Muscle of leg (tissue), 16 donors: Measurements from ENCODE around the gene KRTAP4-2. TPM values are rescaled to one million over a fixed set of nuclear protein-coding genes. Genes with fewer than 3 reads are reported as not detected.
"Not testable (repeated sequence)": the region's sequence is repeated elsewhere in the genome, so short reads cannot be mapped to it uniquely, and the experiment has no call there.

Experiments used
- DNase-seq: peaks from one replicate; pipeline ENCODE4 v3.0.0; 2013
- H3K27ac ChIP-seq: one replicate; pipeline ENCODE4 v1.5.1; 2013; ENCODE audit warnings: mild to moderate bottlenecking, low read length, control low read depth
- H3K27me3 ChIP-seq: one replicate; pipeline ENCODE4 v1.6.1; 2013; ENCODE audit warnings: low read length; ENCODE audit not compliant: control insufficient read depth, insufficient read depth
- H3K36me3 ChIP-seq: one replicate; pipeline ENCODE4 v1.6.1; 2013; ENCODE audit warnings: low read length; ENCODE audit not compliant: control insufficient read depth, insufficient read depth
- H3K4me1 ChIP-seq: one replicate; pipeline ENCODE4 v1.6.1; 2013; ENCODE audit warnings: low read length; ENCODE audit not compliant: control insufficient read depth, insufficient read depth
- H3K4me3 ChIP-seq: one replicate; pipeline ENCODE4 v1.5.1; 2013; ENCODE audit warnings: low read length, control low read depth
- H3K9me3 ChIP-seq: replicated peaks from 2 replicates; pipeline ENCODE4 v1.6.1; 2013; ENCODE audit warnings: low read depth, low read length; ENCODE audit not compliant: control insufficient read depth
- WGBS: methylation state at CpG from one replicate; pipeline ENCODE4 v1.1.5; 2013; ENCODE audit warnings: missing lambda C conversion rate; ENCODE audit not compliant: insufficient coverage; 5-methylcytosine and 5-hydroxymethylcytosine counted together
- long read RNA-seq, 11 donors: transcript quantifications; one replicate each; lab custom pipeline, GENCODE V29; 2026
- polyA plus RNA-seq, 8 donors: library from polyadenylated mRNA; unstranded; fragments of 120-200 nt; gene quantifications; one replicate each; pipeline versions ENCODE4 v1.2.1 to v1.2.3, GENCODE V29; 2013; ENCODE audit warnings: inconsistent platforms in 1 of 8, low replicate concordance in 1 of 8; ENCODE audit not compliant: insufficient read length in 8 of 8, insufficient read depth in 1 of 8
- total RNA-seq: library from RNA; stranded (reverse); fragments of 120-200 nt; gene quantifications from one replicate; pipeline ENCODE4 v1.2.4, GENCODE V29; 2013

The KRTAP4-2 gene
- total RNA-seq = not detected
- polyA plus RNA-seq = not detected
- long read RNA-seq, donor 1 = 0 reads
- long read RNA-seq, donor 2 = 0 reads
- long read RNA-seq, donor 3 = 0 reads
- long read RNA-seq, donor 4 = 0 reads
- long read RNA-seq, donor 5 = 0 reads
- long read RNA-seq, donor 6 = 0 reads
- long read RNA-seq, donor 7 = 0 reads
- long read RNA-seq, donor 8 = 0 reads
- long read RNA-seq, donor 9 = 0 reads
- long read RNA-seq, donor 10 = 0 reads
- long read RNA-seq, donor 11 = 0 reads

DNA sequence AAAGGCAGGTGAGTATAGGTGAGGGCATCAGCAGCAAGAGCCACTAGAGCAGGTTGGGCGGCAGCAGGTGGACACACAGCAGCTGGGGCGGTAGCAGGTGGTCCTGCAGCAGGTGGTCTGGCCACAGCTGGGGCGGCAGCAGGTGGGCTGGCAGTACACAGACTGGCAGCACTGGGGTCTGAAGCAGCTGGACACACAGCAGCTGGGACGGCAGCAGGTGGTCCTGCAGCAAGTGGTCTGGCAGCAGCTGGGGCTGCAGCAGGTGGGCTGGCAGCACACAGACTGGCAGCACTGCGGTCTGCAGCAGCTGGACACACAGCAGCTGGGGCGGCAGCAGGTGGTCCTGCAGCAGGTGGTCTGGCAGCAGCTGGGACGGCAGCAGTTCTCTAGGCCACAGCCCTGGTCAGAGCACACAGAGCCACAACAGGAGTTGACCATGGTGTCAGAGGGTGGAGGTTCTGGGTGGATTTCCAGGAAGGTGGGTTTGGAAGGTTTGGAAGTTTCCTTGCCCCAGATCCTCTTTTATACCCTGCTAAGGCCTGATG lies at the start of gene KRTAP4-2:
Gene KRTAP4-2 (minus strand): TSS at position 495 of the 545 bp plus-strand sequence. CDS start 57 bp downstream, at position 438.
- 84% methylated on average over 6 of the region's 7 CpGs for WGBS
- Histone ChIP-seq H3K27ac (no peak within 1 kb of the TSS), H3K4me1 (no peaks in the 10 kb centered on the region), H3K36me3 (no peaks in the 10 kb centered on the region), H3K4me3 (no peak within 1 kb of the TSS), H3K9me3 (peaks cover 2% of the 10 kb centered on the region), H3K27me3 (peaks cover 2% of the 10 kb centered on the region)
- no peak for DNase-seq

DNA sequence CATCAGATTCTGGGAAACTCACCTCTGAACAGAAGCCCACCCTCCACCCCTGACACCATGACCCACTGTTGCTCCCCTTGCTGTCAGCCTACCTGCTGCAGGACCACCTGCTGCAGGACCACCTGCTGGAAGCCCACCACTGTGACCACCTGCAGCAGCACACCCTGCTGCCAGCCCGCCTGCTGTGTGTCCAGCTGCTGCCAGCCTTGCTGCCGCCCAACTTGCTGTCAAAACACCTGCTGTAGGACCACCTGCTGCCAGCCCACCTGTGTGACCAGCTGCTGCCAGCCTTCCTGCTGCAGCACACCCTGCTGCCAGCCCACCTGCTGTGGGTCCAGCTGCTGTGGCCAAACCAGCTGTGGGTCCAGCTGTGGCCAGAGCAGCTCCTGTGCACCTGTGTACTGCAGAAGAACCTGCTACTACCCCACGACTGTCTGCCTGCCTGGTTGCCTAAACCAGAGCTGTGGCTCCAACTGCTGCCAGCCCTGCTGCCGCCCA lies 48.6 kb upstream of the KRTAP4-2 start, which contains the start of gene KRTAP9-2:
Gene KRTAP9-2 (plus strand): TSS at position 51 of the 498 bp plus-strand sequence. CDS start 7 bp downstream, at position 58.
- not testable (repeated sequence) for H3K36me3 ChIP-seq, DNase-seq, H3K4me1 ChIP-seq, H3K27me3 ChIP-seq, H3K4me3 ChIP-seq, H3K9me3 ChIP-seq, H3K27ac ChIP-seq
- WGBS = 60% methylated on average over 1 of the region's 4 CpGs

DNA sequence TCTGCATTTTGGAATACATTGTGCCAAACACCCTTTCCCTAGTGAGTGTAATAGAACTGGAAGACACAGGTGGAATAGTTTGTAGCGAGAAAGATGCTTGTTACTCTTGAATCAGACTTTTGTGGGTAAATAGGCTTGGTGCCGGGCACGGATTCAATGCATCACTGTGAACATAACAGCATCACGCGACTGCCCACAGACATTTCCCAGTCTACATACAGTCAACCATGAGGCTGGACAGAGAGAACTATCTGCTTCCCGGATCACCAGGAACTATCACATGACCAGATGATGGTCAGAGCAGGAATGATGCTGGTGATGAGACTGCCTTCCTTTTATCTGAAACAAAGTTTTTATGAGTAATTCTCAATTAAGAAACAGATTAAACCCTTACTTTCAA lies 48.0 kb upstream of the KRTAP4-2 start:
- no peaks in the 10 kb centered on the region for H3K9me3 ChIP-seq
- no peaks in the 10 kb centered on the region for H3K36me3 ChIP-seq
- no peaks in the 10 kb centered on the region for H3K4me1 ChIP-seq
- no peak for DNase-seq
- no peak overlapping the region for H3K4me3 ChIP-seq
- WGBS = no CpG with 5 or more reads among the region's 6 CpGs
- no peak overlapping the region for H3K27ac ChIP-seq
- no peaks in the 10 kb centered on the region for H3K27me3 ChIP-seq

DNA sequence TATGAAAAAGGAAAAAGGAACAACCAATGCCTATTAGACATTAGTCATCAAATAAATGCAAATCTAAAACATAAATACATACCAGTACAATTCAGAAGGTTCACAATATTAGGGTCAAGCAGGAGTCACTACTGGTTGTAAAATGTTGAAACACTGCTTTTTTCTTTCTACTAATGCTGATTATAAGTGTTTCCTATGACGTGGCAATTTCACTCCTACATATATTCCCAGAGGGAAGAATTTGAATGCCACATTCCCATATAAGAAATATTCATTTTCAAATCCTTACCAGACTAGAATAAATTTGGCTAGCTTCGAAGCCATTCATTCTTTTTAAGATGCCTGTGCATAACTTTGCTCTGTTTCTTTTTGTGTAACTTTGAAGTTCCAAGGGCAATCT lies 45.8 kb upstream of the KRTAP4-2 start:
- no peaks in the 10 kb centered on the region for H3K9me3 ChIP-seq
- no peak overlapping the region for H3K27ac ChIP-seq
- no CpG with 5 or more reads among the region's 2 CpGs for WGBS
- H3K4me3 ChIP-seq = no peak overlapping the region
- H3K27me3 ChIP-seq = no peaks in the 10 kb centered on the region
- no peaks in the 10 kb centered on the region for H3K4me1 ChIP-seq
- H3K36me3 ChIP-seq = no peaks in the 10 kb centered on the region
- no peak for DNase-seq

DNA sequence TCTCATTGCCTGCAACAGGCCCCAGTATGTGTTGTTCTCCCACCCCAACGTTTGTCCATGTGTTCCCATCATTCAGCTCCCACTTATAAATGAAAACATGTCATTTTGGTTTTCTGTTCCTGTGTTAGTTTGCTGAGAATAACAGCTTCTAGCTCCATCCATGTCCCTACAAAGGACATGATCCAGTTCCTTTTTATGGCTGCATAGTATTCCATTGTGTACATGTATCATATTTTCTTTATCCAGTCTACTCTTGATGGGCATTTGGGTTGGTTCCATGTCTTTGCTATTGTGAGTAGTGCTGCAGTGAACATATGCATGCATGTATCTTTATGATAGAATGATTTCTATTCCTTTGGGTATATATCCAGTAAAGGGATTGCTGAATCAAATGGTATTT lies 37.7 kb upstream of the KRTAP4-2 start:
- Histone ChIP-seq H3K4me1 (no peaks in the 10 kb centered on the region), H3K4me3 (no peak overlapping the region), H3K27ac (no peak overlapping the region), H3K9me3 (no peaks in the 10 kb centered on the region), H3K27me3 (peaks cover 2% of the 10 kb centered on the region), H3K36me3 (no peaks in the 10 kb centered on the region)
- no peak for DNase-seq
- WGBS = no CpG with 5 or more reads among the region's 1 CpG

DNA sequence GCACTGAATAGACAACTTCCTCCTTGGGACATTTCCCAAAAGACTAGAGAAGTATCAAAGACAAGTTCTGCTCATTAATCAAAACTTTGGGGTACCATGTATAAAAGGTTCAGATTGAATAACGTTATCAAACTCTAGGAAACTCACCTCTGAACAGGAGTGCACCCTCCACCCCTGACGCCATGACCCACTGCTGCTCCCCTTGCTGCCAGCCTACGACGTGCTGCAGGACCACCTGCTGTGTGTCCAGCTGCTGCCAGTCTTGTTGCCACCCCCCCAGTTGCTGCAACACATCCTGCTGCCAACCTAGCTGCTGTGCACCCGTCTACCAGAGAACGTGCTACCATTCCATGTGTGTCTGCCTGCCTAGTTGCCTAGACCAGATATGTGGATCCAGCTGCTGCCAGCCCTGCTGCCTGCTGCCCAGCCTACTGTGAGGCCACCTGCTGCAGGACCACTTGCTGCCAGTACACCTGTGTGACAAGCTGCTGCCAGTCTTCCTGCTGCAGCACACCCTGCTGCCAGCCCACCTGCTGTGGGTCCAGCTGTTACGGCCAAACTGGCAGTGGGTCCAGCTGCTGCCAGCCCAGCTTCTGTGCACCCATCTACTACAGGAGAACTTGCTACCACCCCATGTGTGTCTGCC lies 34.6 kb upstream of the KRTAP4-2 start:
- no peaks in the 10 kb centered on the region for H3K4me1 ChIP-seq
- DNase-seq = peak; percentile 7
- 64% methylated on average over 6 of the region's 7 CpGs for WGBS
- H3K27ac ChIP-seq = no peak overlapping the region
- H3K9me3 ChIP-seq = no peaks in the 10 kb centered on the region
- peaks cover 2% of the 10 kb centered on the region for H3K27me3 ChIP-seq
- H3K36me3 ChIP-seq = no peaks in the 10 kb centered on the region
- H3K4me3 ChIP-seq = no peak overlapping the region

DNA sequence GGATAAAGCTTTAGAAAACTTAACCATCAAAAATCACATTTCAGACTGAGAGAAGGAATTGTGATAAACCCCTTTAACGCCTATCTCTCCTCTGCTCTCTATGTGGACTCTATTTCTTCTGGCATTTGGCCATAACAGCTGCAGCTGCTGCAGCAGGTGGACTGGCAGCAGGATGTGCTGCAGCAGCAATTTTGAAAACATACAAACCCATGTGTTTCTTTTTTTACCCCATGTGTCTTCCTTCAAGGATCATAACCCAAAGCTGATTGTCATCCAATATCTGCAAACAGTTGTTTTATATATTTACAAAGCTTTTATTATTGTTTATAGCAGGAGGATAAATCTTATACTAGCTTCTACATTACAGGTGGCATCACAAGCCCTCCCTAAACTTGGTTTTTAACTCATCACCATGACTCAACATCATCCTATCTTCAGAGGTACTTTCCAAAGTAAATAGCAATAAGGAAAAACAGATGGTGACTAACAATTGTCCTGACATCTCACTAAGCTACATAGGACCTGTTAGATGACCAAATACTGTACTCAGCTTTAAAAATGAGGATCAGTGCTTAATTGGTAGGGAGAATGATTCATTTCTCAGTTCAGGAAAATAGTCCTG lies 33.9 kb upstream of the KRTAP4-2 start:
- H3K27me3 ChIP-seq = peaks cover 2% of the 10 kb centered on the region
- no peak overlapping the region for H3K4me3 ChIP-seq
- H3K4me1 ChIP-seq = no peaks in the 10 kb centered on the region
- WGBS = 20% methylated on average over 1 of the region's 1 CpG
- no peaks in the 10 kb centered on the region for H3K9me3 ChIP-seq
- DNase-seq = peak; percentile 23
- no peak overlapping the region for H3K27ac ChIP-seq
- H3K36me3 ChIP-seq = no peaks in the 10 kb centered on the region

DNA sequence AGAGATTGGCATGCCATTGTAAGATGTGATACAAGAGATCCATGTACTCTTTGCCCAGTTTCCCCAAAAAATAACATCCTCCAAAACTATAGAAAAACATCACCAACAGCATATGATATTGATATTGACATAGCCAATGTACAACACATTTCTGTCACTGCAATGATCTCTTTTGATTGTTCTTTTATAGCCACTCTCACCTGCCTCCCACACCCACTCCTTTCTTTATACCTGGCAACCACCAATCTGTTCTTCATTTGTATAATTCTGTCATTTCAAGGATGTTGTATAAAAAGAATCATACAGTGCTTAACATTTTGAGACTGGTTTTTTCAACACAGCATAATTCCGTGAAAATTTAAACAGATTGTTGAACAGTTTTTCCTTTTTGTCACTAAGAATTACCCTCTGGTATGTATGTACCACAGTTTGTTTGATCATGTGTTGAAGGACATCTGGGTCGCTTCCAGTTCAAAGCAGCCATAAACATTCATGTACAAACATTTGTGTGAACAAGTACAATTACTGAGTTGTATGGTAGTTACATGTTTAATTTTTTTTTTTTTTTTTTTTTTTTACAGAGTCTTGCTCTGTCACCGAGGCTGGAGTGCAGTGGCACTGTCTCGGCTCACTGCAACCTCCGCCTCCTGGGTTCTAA lies 21.5 kb upstream of the KRTAP4-2 start:
- WGBS = 100% methylated on average over 1 of the region's 5 CpGs
- no peaks in the 10 kb centered on the region for H3K27me3 ChIP-seq
- H3K4me3 ChIP-seq = no peak overlapping the region
- H3K4me1 ChIP-seq = no peaks in the 10 kb centered on the region
- H3K9me3 ChIP-seq = no peaks in the 10 kb centered on the region
- no peak for DNase-seq
- no peak overlapping the region for H3K27ac ChIP-seq
- no peaks in the 10 kb centered on the region for H3K36me3 ChIP-seq

DNA sequence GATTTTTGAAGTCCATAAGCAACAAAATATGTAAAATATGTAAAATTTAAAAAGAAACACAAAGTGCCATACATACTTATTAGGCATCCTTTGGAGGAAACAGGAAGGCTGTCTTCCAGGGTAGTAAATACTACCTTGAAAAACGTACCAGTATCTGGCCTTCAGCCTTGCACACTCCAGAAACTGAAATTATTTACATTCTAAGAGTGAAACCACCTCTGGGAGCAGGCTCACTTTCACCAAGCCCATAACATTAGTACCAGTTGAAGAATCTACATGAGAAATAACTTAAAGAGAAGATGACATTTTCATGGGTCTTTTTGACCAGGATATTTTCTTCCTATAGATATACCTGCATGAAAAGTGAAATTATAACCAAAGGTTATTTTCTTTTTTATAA lies 18.0 kb upstream of the KRTAP4-2 start:
- Histone ChIP-seq H3K36me3 (no peaks in the 10 kb centered on the region), H3K4me1 (no peaks in the 10 kb centered on the region), H3K9me3 (no peaks in the 10 kb centered on the region), H3K27ac (no peak overlapping the region), H3K4me3 (no peak overlapping the region), H3K27me3 (no peaks in the 10 kb centered on the region)
- DNase-seq = no peak
- WGBS = no CpG with 5 or more reads among the region's 1 CpG

DNA sequence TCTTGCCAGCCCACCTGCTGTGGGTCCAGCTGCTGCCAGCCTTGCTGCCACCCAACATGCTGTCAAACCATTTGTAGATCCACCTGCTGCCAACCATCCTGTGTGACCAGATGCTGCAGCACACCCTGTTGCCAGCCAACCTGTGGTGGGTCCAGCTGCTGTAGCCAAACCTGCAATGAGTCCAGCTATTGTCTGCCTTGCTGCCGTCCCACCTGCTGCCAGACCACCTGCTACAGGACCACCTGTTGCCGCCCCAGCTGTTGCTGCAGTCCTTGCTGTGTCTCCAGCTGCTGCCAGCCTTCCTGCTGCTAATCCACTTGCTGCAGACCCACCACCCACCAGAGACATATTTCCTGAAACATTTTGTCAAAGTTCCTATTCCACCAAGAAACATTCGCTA lies 12.3 kb upstream of the KRTAP4-2 start:
- WGBS = 76% methylated on average over 3 of the region's 3 CpGs
- no peak overlapping the region for H3K27ac ChIP-seq
- no peaks in the 10 kb centered on the region for H3K9me3 ChIP-seq
- DNase-seq = no peak
- H3K36me3 ChIP-seq = no peaks in the 10 kb centered on the region
- H3K4me1 ChIP-seq = no peaks in the 10 kb centered on the region
- no peak overlapping the region for H3K4me3 ChIP-seq
- peaks cover 2% of the 10 kb centered on the region for H3K27me3 ChIP-seq
